H1 (cell line): Measurements from ENCODE around the gene CHST11.

ENCODE experiments used
- BRCA1 ChIP-seq: IDR thresholded peaks from 2 replicates; pipeline ENCODE4 v1.6.1; 2012; ENCODE audit warnings: low read depth, low read length, improper control_type of control experiment
- CTCF ChIP-seq, 3 experiments: IDR thresholded peaks; 1 replicate in 2 of 3; 2 replicates in 1 of 3; pipeline versions ENCODE4 v1.5.1 to v1.6.1; 2011; ENCODE audit warnings: low read length in 3 of 3, mild to moderate bottlenecking in 3 of 3, inconsistent platforms in 2 of 3, low read depth in 1 of 3, moderate library complexity in 1 of 3; ENCODE audit not compliant: insufficient read depth in 1 of 3; ENCODE audit errors: control extremely low read depth in 1 of 3
- E2F6 ChIP-seq: IDR thresholded peaks from 2 replicates; pipeline ENCODE4 v1.6.1; 2012; ENCODE audit warnings: inconsistent platforms
- EGR1 ChIP-seq: IDR thresholded peaks from 2 replicates; pipeline ENCODE4 v1.6.1; 2011; ENCODE audit warnings: low read depth, low read length, borderline replicate concordance
- EZH2 ChIP-seq: fragments of 200-600 bp; sonication (generic); IDR thresholded peaks from 2 replicates; pipeline ENCODE4 v1.7.1; 2012; ENCODE audit warnings: low read depth, mild to moderate bottlenecking, moderate library complexity, low read length, inconsistent platforms; ENCODE audit not compliant: severe bottlenecking
- MAX ChIP-seq: IDR thresholded peaks from 2 replicates; pipeline ENCODE4 v1.6.1; 2012; ENCODE audit warnings: inconsistent platforms
- POLR2A ChIP-seq, 2 experiments: IDR thresholded peaks; 1 replicate in 1 of 2; 2 replicates in 1 of 2; pipeline ENCODE4 v1.6.1; 2011; ENCODE audit warnings: low read depth in 2 of 2, low read length in 2 of 2, mild to moderate bottlenecking in 2 of 2; ENCODE audit errors: control extremely low read depth in 1 of 2
- POLR2AphosphoS5 ChIP-seq: IDR thresholded peaks from 2 replicates; pipeline ENCODE4 v1.6.1; 2011; ENCODE audit warnings: low read depth, low read length
- RBBP5 ChIP-seq: IDR thresholded peaks from 2 replicates; pipeline ENCODE4 v1.7.1; 2012; ENCODE audit warnings: low read depth, mild to moderate bottlenecking, inconsistent platforms, low read length, moderate library complexity, borderline replicate concordance
- SP1 ChIP-seq: IDR thresholded peaks from 2 replicates; pipeline ENCODE4 v1.6.1; 2011; ENCODE audit warnings: low read depth, low read length
- SP2 ChIP-seq: IDR thresholded peaks from 2 replicates; pipeline ENCODE4 v1.6.1; 2012; ENCODE audit warnings: mild to moderate bottlenecking, low read length, inconsistent platforms
- TCF12 ChIP-seq: IDR thresholded peaks from 2 replicates; pipeline ENCODE4 v1.6.1; 2011; ENCODE audit warnings: low read depth, mild to moderate bottlenecking, low read length
- TEAD4 ChIP-seq: IDR thresholded peaks from 2 replicates; pipeline ENCODE4 v1.6.1; 2012; ENCODE audit warnings: low read depth, low read length, inconsistent platforms, mixed read lengths
- ZNF274 ChIP-seq: IDR thresholded peaks from 2 replicates; pipeline ENCODE4 v1.7.0; 2012; ENCODE audit warnings: low read length, borderline replicate concordance; ENCODE audit errors: extremely low read depth

GRCh38 chr12:104634852-104635251, 178.1 kb downstream of the CHST11 start:
- TF ChIP-seq TEAD4 (no peak), POLR2A (IDR thresholded peaks at IDR 0.05; ENCODE audit: control extremely low read depth in 1 of 2, low read depth in 2 of 2, low read length in 2 of 2) (no peak), CTCF (IDR thresholded peaks at IDR 0.05; ENCODE audit: control extremely low read depth in 1 of 3, insufficient read depth in 1 of 3, low read depth in 1 of 3, low read length in 3 of 3) (no peak), SP2 (no peak), EZH2 (no peak), MAX (no peak), ZNF274 (no peak), EGR1 (no peak), BRCA1 (no peak), SP1 (no peak), TCF12 (no peak), POLR2AphosphoS5 (no peak), RBBP5 (no peak), E2F6 (no peak)
